GM12878 (cell line): ENCODE results near the gene CSF1. TPM values are rescaled to one million over a fixed set of nuclear protein-coding genes. Genes with fewer than 3 reads are reported as not detected.

Experiments
- ATAC-seq: fragments of 200-7000 bp; cut with Tn5 transposase; 3 replicates; pipeline ENCODE4 v1.9.1; 2020; ENCODE audit warnings: mild to moderate bottlenecking, moderate library complexity
- BruUV-seq: library from RNA; stranded (reverse); fragments of 400-500 nt; replicated peaks from 2 replicates; lab custom pipeline; 2021; lab: Mats Ljungman, UMichigan
- CTCF ChIA-PET: fragments of 300-600 bp; sonication (Branson Sonifier 250); formaldehyde crosslinking; extraction: SDS; loops from one replicate; lab custom pipeline; 2021; ENCODE audit warnings: inconsistent platforms; lab: Yijun Ruan, JAX
- POLR2A ChIA-PET: fragments of 350-600 bp; formaldehyde crosslinking; extraction: SDS; loops from one replicate; lab custom pipeline; 2021; ENCODE audit warnings: inconsistent platforms; lab: Charles Lee
- RAD21 ChIA-PET: fragments of 300-600 bp; sonication (Branson Sonifier 250); formaldehyde crosslinking; loops from one replicate; lab custom pipeline; 2023; ENCODE audit warnings: antibody characterized with exemption; ENCODE audit not compliant: unreplicated experiment; lab: Charles Lee
- SMC1A ChIA-PET: fragments of 300-600 bp; sonication (Branson Sonifier 250); formaldehyde crosslinking; loops from one replicate; lab custom pipeline; 2023; ENCODE audit not compliant: unreplicated experiment, uncharacterized antibody; lab: Charles Lee
- DNase-seq: peaks from one replicate; pipeline ENCODE4 v3.0.0-alpha.2; 2011; ENCODE audit warnings: low read depth, low spot score
- FAIRE-seq: peaks from 3 replicates; lab custom pipeline; 2011; peaks lifted over from hg19 to GRCh38; lab: Jason Lieb, UNC
- H2AFZ ChIP-seq: 2 replicates; pipeline ENCODE4 v1.6.0; 2011; ENCODE audit warnings: low read depth, low read length, control low read depth; ENCODE audit not compliant: control insufficient read depth
- H3K27ac ChIP-seq: 2 replicates; pipeline ENCODE4 v1.5.1; 2011; ENCODE audit warnings: control low read depth; ENCODE audit not compliant: control insufficient read depth, insufficient read depth
- H3K27me3 ChIP-seq, 2 experiments: replicated peaks in 1 of 2; 2 replicates each; pipeline versions ENCODE4 v1.6.0 to v1.6.1; 2011; ENCODE audit warnings: low read length in 1 of 2; ENCODE audit not compliant: control insufficient read depth in 2 of 2, insufficient read depth in 2 of 2
- H3K36me3 ChIP-seq, 2 experiments: 2 replicates each; pipeline ENCODE4 v1.5.1; 2011; ENCODE audit warnings: low read length in 1 of 2; ENCODE audit not compliant: control insufficient read depth in 2 of 2, insufficient read depth in 2 of 2
- H3K4me1 ChIP-seq: 2 replicates; pipeline ENCODE4 v1.6.1; 2011; ENCODE audit warnings: mild to moderate bottlenecking, low read length, moderate library complexity, mixed read lengths; ENCODE audit not compliant: control insufficient read depth, insufficient read depth
- H3K4me2 ChIP-seq: 2 replicates; pipeline ENCODE4 v1.6.0; 2011; ENCODE audit warnings: control low read depth; ENCODE audit not compliant: control insufficient read depth, insufficient read depth
- H3K4me3 ChIP-seq: fragments of 200-600 bp; sonication (generic); 2 replicates; pipeline ENCODE4 v1.5.1; 2016
- H3K79me2 ChIP-seq: 2 replicates; pipeline ENCODE4 v1.6.0; 2011; ENCODE audit warnings: low read length; ENCODE audit not compliant: control insufficient read depth, insufficient read depth
- H3K9ac ChIP-seq: 2 replicates; pipeline ENCODE4 v1.8.0; 2011; ENCODE audit warnings: low read length, control low read depth, mixed read lengths; ENCODE audit not compliant: control insufficient read depth, insufficient read depth
- H3K9me3 ChIP-seq: replicated peaks from 3 replicates; pipeline ENCODE4 v1.5.1; 2011; ENCODE audit warnings: mild to moderate bottlenecking, low read length; ENCODE audit not compliant: control insufficient read depth, insufficient read depth
- H4K20me1 ChIP-seq: 2 replicates; pipeline ENCODE4 v1.6.0; 2011; ENCODE audit not compliant: control insufficient read depth, insufficient read depth
- NKRF ChIP-seq: fragments of 450-650 bp; conservative IDR thresholded peaks from 2 replicates; pipeline ENCODE4 v1.6.1; 2017; ENCODE audit warnings: mild to moderate bottlenecking, moderate library complexity
- PKNOX1 ChIP-seq: fragments of 450-650 bp; IDR thresholded peaks from 2 replicates; pipeline ENCODE4 v1.6.1; 2016; ENCODE audit warnings: mild to moderate bottlenecking
- SKIL ChIP-seq: fragments of 450-650 bp; IDR thresholded peaks from 2 replicates; pipeline ENCODE4 v1.6.1; 2017; ENCODE audit warnings: mild to moderate bottlenecking, low read depth, inconsistent platforms; ENCODE audit not compliant: poor library complexity, severe bottlenecking
- SMARCA5 ChIP-seq: fragments of 450-650 bp; IDR thresholded peaks from 2 replicates; pipeline ENCODE4 v1.6.1; 2017; ENCODE audit warnings: mild to moderate bottlenecking
- SPI1 ChIP-seq: IDR thresholded peaks from 2 replicates; pipeline ENCODE4 v1.6.1; 2011; ENCODE audit warnings: low read depth, mild to moderate bottlenecking, low read length, moderate library complexity, borderline replicate concordance; ENCODE audit not compliant: insufficient read depth
- WGBS: methylation state at CpG from one replicate; pipeline ENCODE4 v1.1.6; 2016; ENCODE audit warnings: low lambda C conversion rate; ENCODE audit not compliant: insufficient replicate concordance, insufficient coverage; ENCODE audit errors: missing lambda C conversion rate; 5-methylcytosine and 5-hydroxymethylcytosine counted together
- in situ Hi-C: fragments of 300-500 bp; cut with MboI; formaldehyde crosslinking; loops from 9 replicates; pipeline ENCODE4 v1.14.3; 2018; ENCODE audit warnings: mixed read lengths
- intact Hi-C: fragments of 100-400 bp; cut with micrococcal nuclease; formaldehyde crosslinking; loops from one replicate; pipeline ENCODE4 v1.14.2; 2022; ENCODE audit not compliant: unreplicated experiment
- polyA plus RNA-seq, 11 experiments: library from polyadenylated mRNA; depleted of rRNA in 4 of 11; unstranded in 6 of 11; stranded (reverse) in 5 of 11; fragments of >200 nt; fragmentation: Nextera tagmentation in 4 of 11; fragmentation: Illumina TruSeq in 1 of 11; extraction: Ambion mirVana in 4 of 11; extraction: Trizol in 1 of 11; gene quantifications; 1 replicate in 1 of 11; 2 replicates in 10 of 11; pipeline versions ENCODE4 v1.2.1 to v1.2.3, GENCODE V29; 2011 to 2016; ENCODE audit warnings: inconsistent platforms in 2 of 11, missing spikeins in 2 of 11, low read depth in 1 of 11
- total RNA-seq, 4 experiments: library from RNA; depleted of rRNA in 3 of 4; stranded (reverse); fragments of >200 nt in 3 of 4; fragmentation: Illumina TruSeq in 1 of 4; extraction: Trizol in 1 of 4; gene quantifications; 2 replicates each; pipeline versions ENCODE4 v1.2.1 to v1.2.3, GENCODE V29; 2013 to 2021

Gene CSF1
- total and polyA plus RNA-seq, 10 of the 15 experiments (the other 5 are each of a cell fraction or from before 2014, with no cell fraction given) = 1.2 to 32.4 (median 13.0) TPM

- TF ChIP-seq NKRF (peak; percentile 9; the same call in 1 of the 2 replicates), SMARCA5 (0 out of 2 replicates have a peak, but pooled peaks have one; percentile 65), SPI1 (no peak)
Observed at GRCh38 chr1:109910963-109911798, 532 bp downstream of the CSF1 start (continued).

GRCh38 chr1:109912214-109912861, 1.7 kb downstream of the CSF1 start:
- Histone ChIP-seq H3K27ac (no peak overlapping the region; the same call in 1 of the 2 replicates), H3K9ac (peak overlapping the region; percentile 75), H2AFZ (no peak overlapping the region), H3K27me3 (no peaks in the 10 kb centered on the region), H3K4me1 (peaks cover 4% of the 10 kb centered on the region), H3K36me3 (peaks cover 0 to 3% of the 10 kb centered on the region in 2 experiments; a peak in 2 of 4 replicates), H3K4me2 (peak overlapping the region; percentile 84), H4K20me1 (no peaks in the 10 kb centered on the region; the same call in 1 of the 2 replicates), H3K9me3 (no peaks in the 10 kb centered on the region), H3K79me2 (peaks cover 45% of the 10 kb centered on the region), H3K4me3 (peak overlapping the region; percentile 61)
- intact Hi-C loops (loop anchor here (5.0 kb wide), 2 partner anchors 70 to 135 kb away; partner anchors contain the start of gene AHCYL1), in situ Hi-C loops (no loop called here)
- POLR2A ChIA-PET = interaction anchor here (1.1 to 1.3 kb wide), 2 partner anchors 17 to 72 kb away, joined by 3 to 6 read pairs; no protein-coding TSS in a partner anchor
- FAIRE-seq (no peak), DNase-seq (no peak), ATAC-seq (peak; percentile 7; the same call in 2 of the 3 replicates)
- CTCF ChIA-PET = interaction anchor here (0.6 to 2.0 kb wide), 4 partner anchors 23 to 135 kb away, joined by 3 to 10 read pairs (median 4); partner anchors contain the start of gene AHCYL1
- RAD21 ChIA-PET = interaction anchor here (0.8 to 1.1 kb wide), 4 partner anchors 15 to 122 kb away, joined by 3 to 5 read pairs (median 3); no protein-coding TSS in a partner anchor
- SMC1A ChIA-PET = interaction anchor here (1.0 to 2.3 kb wide), 4 partner anchors 33 to 90 kb away, joined by 3 to 10 read pairs (median 5); no protein-coding TSS in a partner anchor
- TF ChIP-seq PKNOX1 (peak; percentile 30; the same call in 1 of the 2 replicates), SKIL (no peak)
- TSS peak; percentile 59 for BruUV-seq
- WGBS = 63% methylated on average over 4 of the region's 4 CpGs
